ENCODE data around the gene ENPP3.

The ENPP3 gene

DNA sequence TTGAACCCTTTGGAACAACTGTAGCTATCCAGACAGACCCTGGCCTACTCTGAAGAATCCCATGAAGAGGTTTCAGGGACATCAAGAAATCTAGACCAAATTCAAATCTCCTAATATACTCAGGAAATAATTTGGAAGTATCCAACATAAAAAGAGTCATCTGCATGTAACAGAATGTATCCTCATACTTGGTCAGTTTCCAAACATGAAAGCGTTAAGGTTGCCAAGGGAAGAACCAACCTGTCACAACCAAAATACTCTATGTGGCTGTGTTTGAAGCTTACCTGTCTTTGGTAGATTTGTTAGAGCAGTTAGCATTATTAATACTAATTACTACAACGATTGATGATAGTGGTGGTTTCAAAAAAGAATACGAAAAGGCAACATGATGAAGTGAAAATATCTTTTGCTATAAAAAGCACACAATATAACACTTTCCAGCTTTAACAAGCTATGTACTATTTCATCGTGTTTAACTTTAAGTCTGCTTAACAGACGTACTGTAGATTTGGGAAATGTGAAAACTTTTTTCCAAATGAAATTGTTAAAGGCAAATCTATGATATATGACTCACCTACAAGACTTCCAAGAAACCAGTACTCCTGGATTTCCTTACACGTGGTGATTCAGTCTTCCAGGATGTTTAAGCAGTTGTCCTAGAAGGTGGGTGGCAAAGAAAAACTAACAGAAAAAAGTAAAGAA, 124.1 kb downstream of the ENPP3 start:
- no peak overlapping the region for H3K4me2 ChIP-seq (ENCODE audit: low read length)
- H3K27ac ChIP-seq, result no peak overlapping the region
- H3K27me3 ChIP-seq (ENCODE audit: control insufficient read depth, insufficient read depth, low read length), result no peaks in the 10 kb centered on the region
- no peaks in the 10 kb centered on the region for H3K4me1 ChIP-seq
- no peaks in the 10 kb centered on the region for H3K79me2 ChIP-seq
- no peak overlapping the region for H2AFZ ChIP-seq
- TF ChIP-seq, protein P1, sequence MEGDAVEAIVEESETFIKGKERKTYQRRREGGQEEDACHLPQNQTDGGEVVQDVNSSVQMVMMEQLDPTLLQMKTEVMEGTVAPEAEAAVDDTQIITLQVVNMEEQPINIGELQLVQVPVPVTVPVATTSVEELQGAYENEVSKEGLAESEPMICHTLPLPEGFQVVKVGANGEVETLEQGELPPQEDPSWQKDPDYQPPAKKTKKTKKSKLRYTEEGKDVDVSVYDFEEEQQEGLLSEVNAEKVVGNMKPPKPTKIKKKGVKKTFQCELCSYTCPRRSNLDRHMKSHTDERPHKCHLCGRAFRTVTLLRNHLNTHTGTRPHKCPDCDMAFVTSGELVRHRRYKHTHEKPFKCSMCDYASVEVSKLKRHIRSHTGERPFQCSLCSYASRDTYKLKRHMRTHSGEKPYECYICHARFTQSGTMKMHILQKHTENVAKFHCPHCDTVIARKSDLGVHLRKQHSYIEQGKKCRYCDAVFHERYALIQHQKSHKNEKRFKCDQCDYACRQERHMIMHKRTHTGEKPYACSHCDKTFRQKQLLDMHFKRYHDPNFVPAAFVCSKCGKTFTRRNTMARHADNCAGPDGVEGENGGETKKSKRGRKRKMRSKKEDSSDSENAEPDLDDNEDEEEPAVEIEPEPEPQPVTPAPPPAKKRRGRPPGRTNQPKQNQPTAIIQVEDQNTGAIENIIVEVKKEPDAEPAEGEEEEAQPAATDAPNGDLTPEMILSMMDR (IDR thresholded peaks at IDR 0.05), result no peak
- H3K9ac ChIP-seq, result no peak overlapping the region
- no peaks in the 10 kb centered on the region for H3K9me3 ChIP-seq (ENCODE audit: control insufficient read depth, low read length)
- H3K4me3 ChIP-seq (ENCODE audit: low read depth, low read length), result no peak overlapping the region
- H3K36me3 ChIP-seq (ENCODE audit: control insufficient read depth, insufficient read depth, low read length), result no peaks in the 10 kb centered on the region

DNA sequence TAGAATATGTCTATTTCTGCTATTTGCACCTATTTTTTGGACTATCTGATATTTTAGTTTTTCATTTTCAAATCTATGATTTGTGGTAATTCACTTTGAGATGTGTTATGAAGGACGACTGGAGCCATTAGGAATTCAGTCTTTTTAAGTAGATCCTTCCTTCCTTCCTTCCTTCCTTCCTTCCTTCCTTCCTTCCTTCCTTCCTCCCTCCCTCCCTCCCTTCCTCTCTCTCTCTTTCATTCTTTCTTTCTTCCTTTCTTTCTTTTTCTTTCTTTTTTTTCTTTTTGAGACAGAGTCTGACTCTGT, 124.6 kb downstream of the ENPP3 start:
- no peaks in the 10 kb centered on the region for H3K27me3 ChIP-seq (ENCODE audit: control insufficient read depth, insufficient read depth, low read length)
- no peak overlapping the region for H3K4me2 ChIP-seq (ENCODE audit: low read length)
- TF ChIP-seq, protein P1 (IDR thresholded peaks at IDR 0.05), result no peak
- H3K9ac ChIP-seq, result no peak overlapping the region
- H3K27ac ChIP-seq, result no peak overlapping the region
- H3K36me3 ChIP-seq (ENCODE audit: control insufficient read depth, insufficient read depth, low read length), result no peaks in the 10 kb centered on the region
- H3K9me3 ChIP-seq (ENCODE audit: control insufficient read depth, low read length), result no peaks in the 10 kb centered on the region
- H2AFZ ChIP-seq, result no peak overlapping the region
- H3K4me1 ChIP-seq, result no peaks in the 10 kb centered on the region
- H3K79me2 ChIP-seq, result no peaks in the 10 kb centered on the region
- no peak overlapping the region for H3K4me3 ChIP-seq (ENCODE audit: low read depth, low read length)

DNA sequence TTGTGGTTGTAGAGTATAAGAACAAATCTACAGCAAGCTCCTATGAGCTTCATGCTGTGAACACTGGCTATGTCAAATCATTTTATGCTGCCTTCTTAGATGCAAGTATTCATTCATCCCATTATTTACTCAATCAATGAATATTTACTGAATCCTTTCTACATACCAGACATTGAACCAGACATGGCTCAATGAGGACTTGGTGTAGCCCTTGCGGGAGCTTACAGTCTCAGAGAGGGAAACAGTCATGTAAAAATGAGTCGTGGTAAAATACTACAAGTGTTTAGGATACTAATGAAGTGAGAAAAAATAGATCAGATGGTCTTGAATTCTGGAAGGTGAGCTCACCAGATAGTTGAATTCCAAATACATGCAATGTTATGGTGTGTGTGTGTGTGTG, 125.9 kb downstream of the ENPP3 start:
- no peaks in the 10 kb centered on the region for H3K9me3 ChIP-seq (ENCODE audit: control insufficient read depth, low read length)
- H3K36me3 ChIP-seq (ENCODE audit: control insufficient read depth, insufficient read depth, low read length), result no peaks in the 10 kb centered on the region
- H3K4me2 ChIP-seq (ENCODE audit: low read length), result no peak overlapping the region
- H3K79me2 ChIP-seq, result no peaks in the 10 kb centered on the region
- H3K27me3 ChIP-seq (ENCODE audit: control insufficient read depth, insufficient read depth, low read length), result no peaks in the 10 kb centered on the region
- H3K4me1 ChIP-seq, result no peaks in the 10 kb centered on the region
- H3K9ac ChIP-seq, result no peak overlapping the region
- H2AFZ ChIP-seq, result no peak overlapping the region
- no peak overlapping the region for H3K27ac ChIP-seq
- TF ChIP-seq, protein P1 (IDR thresholded peaks at IDR 0.05), result no peak
- no peak overlapping the region for H3K4me3 ChIP-seq (ENCODE audit: low read depth, low read length)

DNA sequence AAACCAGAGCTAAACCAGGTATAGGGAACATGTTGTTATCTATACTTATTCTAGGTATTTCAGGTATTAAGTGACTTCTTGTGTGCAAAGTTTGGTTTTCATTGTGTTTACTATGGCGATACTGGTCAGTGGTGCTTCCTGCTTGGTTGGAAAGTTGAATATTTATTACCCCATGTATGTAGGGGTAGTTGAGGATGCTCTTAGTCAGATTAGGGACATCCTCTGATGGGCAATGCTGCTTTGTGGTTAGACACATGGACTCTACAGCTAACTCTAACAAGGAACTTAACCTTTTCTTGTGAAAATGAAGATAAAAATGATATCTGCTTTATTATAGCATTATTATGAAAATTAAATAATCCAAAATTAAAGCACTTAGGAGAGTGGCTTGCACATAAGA, 126.6 kb downstream of the ENPP3 start:
- Histone ChIP-seq H3K79me2 (no peaks in the 10 kb centered on the region), H3K4me3 (ENCODE audit: low read depth, low read length) (no peak overlapping the region), H3K36me3 (ENCODE audit: control insufficient read depth, insufficient read depth, low read length) (no peaks in the 10 kb centered on the region), H3K9ac (no peak overlapping the region), H2AFZ (no peak overlapping the region), H3K4me1 (no peaks in the 10 kb centered on the region), H3K9me3 (ENCODE audit: control insufficient read depth, low read length) (no peaks in the 10 kb centered on the region), H3K27ac (no peak overlapping the region), H3K27me3 (ENCODE audit: control insufficient read depth, insufficient read depth, low read length) (no peaks in the 10 kb centered on the region), H3K4me2 (ENCODE audit: low read length) (no peak overlapping the region)
- TF ChIP-seq, protein P1 (IDR thresholded peaks at IDR 0.05), result no peak

DNA sequence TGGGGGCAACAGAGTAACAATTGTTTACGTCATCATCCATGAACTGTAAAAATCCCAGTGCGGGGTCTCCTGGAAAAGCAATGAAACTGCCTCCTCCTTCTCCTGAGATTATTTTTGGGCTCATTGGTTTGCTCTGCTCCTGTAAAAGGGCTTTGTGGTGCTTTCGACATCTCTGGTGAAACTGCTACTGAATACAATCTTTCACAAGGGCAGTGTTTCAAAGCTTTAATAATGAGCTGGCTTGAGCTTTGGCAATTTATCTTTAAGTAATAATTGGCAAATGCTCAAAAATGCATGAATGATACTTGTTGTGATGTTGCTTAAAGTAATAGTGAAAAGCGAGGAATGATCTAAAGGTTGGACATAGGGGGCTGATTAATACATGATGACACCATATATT, 127.2 kb downstream of the ENPP3 start:
- Histone ChIP-seq H3K27ac (no peak overlapping the region), H2AFZ (no peak overlapping the region), H3K36me3 (ENCODE audit: control insufficient read depth, insufficient read depth, low read length) (no peaks in the 10 kb centered on the region), H3K9me3 (ENCODE audit: control insufficient read depth, low read length) (no peaks in the 10 kb centered on the region), H3K79me2 (no peaks in the 10 kb centered on the region), H3K4me2 (ENCODE audit: low read length) (no peak overlapping the region), H3K27me3 (ENCODE audit: control insufficient read depth, insufficient read depth, low read length) (no peaks in the 10 kb centered on the region), H3K4me3 (ENCODE audit: low read depth, low read length) (no peak overlapping the region), H3K9ac (no peak overlapping the region), H3K4me1 (no peaks in the 10 kb centered on the region)
- TF ChIP-seq, protein P1 (IDR thresholded peaks at IDR 0.05), result no peak

Measured in parathyroid adenoma (tissue), 2 donors.